Stimulated activated naive CD8-positive, alpha-beta T cell treated with anti-CD3 and anti-CD28 coated beads, Interleukin-15, amount 100 ng/mL, for 72 hours (primary cell): ENCODE measurements around the gene DBF4B.
A peak's percentile ranks its signal among the peaks of the same experiment; 100 is the strongest.

ENCODE experiments used
- ATAC-seq: fragments of 150-1000 bp; cut with Tn5 transposase; 2 replicates; pipeline ENCODE4 v1.10.0; 2021; ENCODE audit warnings: mild to moderate bottlenecking, moderate library complexity
- DNase-seq, 2 donors: peaks; one replicate each; pipeline ENCODE4 v3.0.0; 2021 to 2022
- H3K27ac Mint-ChIP-seq, 2 donors: one replicate each; pipeline ENCODE4 v1.8.0; 2022; ENCODE audit warnings: mild to moderate bottlenecking in 2 of 2, mixed read lengths in 2 of 2, moderate library complexity in 2 of 2
- H3K27me3 Mint-ChIP-seq: one replicate; pipeline ENCODE4 v1.8.0; 2022; ENCODE audit warnings: mixed read lengths
- H3K4me1 Mint-ChIP-seq: one replicate; pipeline ENCODE4 v1.8.0; 2022; ENCODE audit warnings: mild to moderate bottlenecking, mixed read lengths
- H3K4me3 Mint-ChIP-seq, 2 donors: one replicate each; pipeline ENCODE4 v1.8.0; 2022; ENCODE audit warnings: mild to moderate bottlenecking in 2 of 2, mixed read lengths in 2 of 2, moderate library complexity in 1 of 2
- H3K9me3 Mint-ChIP-seq, 2 donors: one replicate each; pipeline ENCODE4 v1.8.0; 2022; ENCODE audit warnings: mixed read lengths in 2 of 2

The DBF4B gene

GRCh38 chr17:44765965-44766364 is 57.5 kb downstream of the DBF4B start:
- H3K27ac Mint-ChIP-seq = no peak overlapping the region
- DNase-seq (no peak), ATAC-seq (no peak)
- no peaks in the 10 kb centered on the region for H3K9me3 Mint-ChIP-seq
- H3K4me1 Mint-ChIP-seq = peaks cover 12% of the 10 kb centered on the region
- no peak overlapping the region for H3K4me3 Mint-ChIP-seq
- H3K27me3 Mint-ChIP-seq = peaks cover 55% of the 10 kb centered on the region

- Mint-ChIP-seq H3K9me3 (no peaks in the 10 kb centered on the region), H3K4me3 (no peak overlapping the region), H3K27me3 (peaks cover 50% of the 10 kb centered on the region), H3K4me1 (peaks cover 12% of the 10 kb centered on the region), H3K27ac (no peak overlapping the region)
- ATAC-seq (no peak), DNase-seq (no peak)
These were observed 58.1 kb downstream of the DBF4B start for GRCh38 chr17:44766409-44767038.

GRCh38 chr17:44767493-44767892 is 59.0 kb downstream of the DBF4B start:
- H3K4me3 Mint-ChIP-seq = no peak overlapping the region
- no peak for DNase-seq

GRCh38 chr17:44768505-44769142 is 60.2 kb downstream of the DBF4B start:
- Mint-ChIP-seq H3K27me3 (peaks cover 41% of the 10 kb centered on the region), H3K27ac (no peak overlapping the region), H3K9me3 (no peaks in the 10 kb centered on the region), H3K4me3 (no peak overlapping the region), H3K4me1 (peaks cover 12% of the 10 kb centered on the region)
- no peak for ATAC-seq
- no peak for DNase-seq

More at GRCh38 chr17:44767493-44767892, 59.0 kb downstream of the DBF4B start:
- Mint-ChIP-seq H3K27ac (no peak overlapping the region), H3K27me3 (peaks cover 40% of the 10 kb centered on the region), H3K4me1 (peaks cover 12% of the 10 kb centered on the region), H3K9me3 (no peaks in the 10 kb centered on the region)
- no peak for ATAC-seq

- Mint-ChIP-seq H3K27ac (no peak overlapping the region), H3K4me1 (peaks cover 17% of the 10 kb centered on the region), H3K27me3 (peaks cover 47% of the 10 kb centered on the region), H3K4me3 (no peak overlapping the region), H3K9me3 (no peaks in the 10 kb centered on the region)
- ATAC-seq = no peak
- no peak for DNase-seq
These were observed 60.8 kb downstream of the DBF4B start for GRCh38 chr17:44769230-44769629.

- peaks cover 48% of the 10 kb centered on the region for H3K27me3 Mint-ChIP-seq
- no peaks in the 10 kb centered on the region for H3K9me3 Mint-ChIP-seq
- no peak overlapping the region for H3K27ac Mint-ChIP-seq
- DNase-seq = no peak
- H3K4me1 Mint-ChIP-seq = peaks cover 20% of the 10 kb centered on the region
- no peak for ATAC-seq
- no peak overlapping the region for H3K4me3 Mint-ChIP-seq
These were observed 61.2 kb downstream of the DBF4B start for GRCh38 chr17:44769647-44770084.

- H3K4me3 Mint-ChIP-seq = no peak overlapping the region
- H3K27me3 Mint-ChIP-seq = peaks cover 48% of the 10 kb centered on the region
- no peaks in the 10 kb centered on the region for H3K9me3 Mint-ChIP-seq
- no peak for ATAC-seq
- DNase-seq = no peak
- no peak overlapping the region for H3K27ac Mint-ChIP-seq
- H3K4me1 Mint-ChIP-seq = peaks cover 27% of the 10 kb centered on the region
These were observed 61.9 kb downstream of the DBF4B start for GRCh38 chr17:44770166-44770925.

- no peak for ATAC-seq
- no peak for DNase-seq
- Mint-ChIP-seq H3K27me3 (peaks cover 42% of the 10 kb centered on the region), H3K9me3 (no peaks in the 10 kb centered on the region), H3K4me3 (no peak overlapping the region), H3K27ac (no peak overlapping the region), H3K4me1 (peaks cover 38% of the 10 kb centered on the region)
These were observed 64.0 kb downstream of the DBF4B start for GRCh38 chr17:44772308-44773045.

GRCh38 chr17:44773140-44773539 is 64.7 kb downstream of the DBF4B start:
- no peak for DNase-seq
- Mint-ChIP-seq H3K4me3 (no peak overlapping the region), H3K9me3 (no peaks in the 10 kb centered on the region), H3K27me3 (peaks cover 39% of the 10 kb centered on the region), H3K27ac (peak overlapping the region in 1 of 2 donors; percentile 79), H3K4me1 (peaks cover 33% of the 10 kb centered on the region)
- no peak for ATAC-seq

- Mint-ChIP-seq H3K4me3 (peak overlapping the region; percentile 84 to 94), H3K4me1 (peaks cover 34% of the 10 kb centered on the region), H3K27ac (peak overlapping the region in 1 of 2 donors; percentile 59), H3K27me3 (peaks cover 32% of the 10 kb centered on the region), H3K9me3 (no peaks in the 10 kb centered on the region)
- ATAC-seq (peak; percentile 50), DNase-seq (peak; percentile 85 to 89)
These were observed 66.0 kb downstream of the DBF4B start for GRCh38 chr17:44774271-44775135.

- Mint-ChIP-seq H3K27me3 (peaks cover 37% of the 10 kb centered on the region), H3K4me1 (peaks cover 39% of the 10 kb centered on the region), H3K4me3 (peak overlapping the region; percentile 84 to 94), H3K27ac (no peak overlapping the region), H3K9me3 (no peaks in the 10 kb centered on the region)
- DNase-seq (peak; percentile 93 to 95), ATAC-seq (peak; percentile 95)
These were observed 66.8 kb downstream of the DBF4B start for GRCh38 chr17:44775136-44775837.

- Mint-ChIP-seq H3K9me3 (no peaks in the 10 kb centered on the region), H3K27ac (peak overlapping the region in 1 of 2 donors; percentile 76), H3K4me1 (peaks cover 39% of the 10 kb centered on the region), H3K27me3 (peaks cover 37% of the 10 kb centered on the region), H3K4me3 (peak overlapping the region; percentile 84 to 94)
- ATAC-seq (peak; percentile 37), DNase-seq (no peak)
These were observed 67.6 kb downstream of the DBF4B start for GRCh38 chr17:44775838-44776621.

GRCh38 chr17:44776628-44777393 is 68.3 kb downstream of the DBF4B start:
- H3K9me3 Mint-ChIP-seq = no peaks in the 10 kb centered on the region
- ATAC-seq (no peak), DNase-seq (no peak)
- H3K4me1 Mint-ChIP-seq = peaks cover 39% of the 10 kb centered on the region
- H3K27me3 Mint-ChIP-seq = peaks cover 37% of the 10 kb centered on the region
- no peak overlapping the region for H3K27ac Mint-ChIP-seq
- H3K4me3 Mint-ChIP-seq = peak overlapping the region; percentile 19 to 84
